Left renal pelvis (tissue), 4 donors: ENCODE results near the gene TAF11. TPM values are rescaled to one million over a fixed set of nuclear protein-coding genes. Genes with fewer than 3 reads are reported as not detected.

ENCODE experiments used
- polyA plus RNA-seq, 4 donors: library from polyadenylated mRNA; unstranded; fragments of 120-200 nt; gene quantifications; one replicate each; pipeline ENCODE4 v1.2.1, GENCODE V29; 2013; ENCODE audit not compliant: insufficient read length in 4 of 4

Gene TAF11
- polyA plus RNA-seq, 4 donors = 45.1 to 51.1 (median 47.6) TPM

Other genes starting within 250 kb of the TAF11 start
- gene ILRUN, start 191.3 kb downstream of the TAF11 start, polyA plus RNA-seq = 10 to 100 TPM; 37.9 to 53.4 (median 46.1) TPM
- gene SNRPC, start 130.5 kb downstream of the TAF11 start, polyA plus RNA-seq = 100 to 1,000 TPM; 116 to 153 (median 133) TPM
- gene BLTP3A, start 96.0 kb downstream of the TAF11 start, polyA plus RNA-seq = 10 to 100 TPM in 3 of 4 donors, 1 to 10 TPM in 1; 9.6 to 14.8 (median 13.8) TPM
- gene ANKS1A, start 1.2 kb upstream of the TAF11 start, polyA plus RNA-seq = 10 to 100 TPM; 14.5 to 52.5 (median 41.8) TPM